Calu3 (cell line): ENCODE data around the gene PDK3. TPM values are rescaled to one million over a fixed set of nuclear protein-coding genes. Genes with fewer than 3 reads are reported as not detected.

ENCODE experiments used
- BruUV-seq: library from RNA; stranded (reverse); fragments of 400-500 nt; replicated peaks from 2 replicates; lab custom pipeline; 2021; lab: Mats Ljungman, UMichigan
- CTCF ChIA-PET: fragments of 300-600 bp; sonication (Branson Sonifier 250); formaldehyde crosslinking; loops from one replicate; lab custom pipeline; 2022; ENCODE audit warnings: antibody characterized with exemption; lab: Charles Lee
- DNase-seq: peaks from one replicate; pipeline ENCODE4 v3.0.0; 2022
- H3K27ac Mint-ChIP-seq: one replicate; pipeline ENCODE4 v1.8.0; 2022; ENCODE audit warnings: mixed read lengths; ENCODE audit not compliant: unreplicated experiment
- H3K27me3 Mint-ChIP-seq: one replicate; pipeline ENCODE4 v1.8.0; 2022; ENCODE audit warnings: mixed read lengths; ENCODE audit not compliant: unreplicated experiment
- H3K36me3 Mint-ChIP-seq: one replicate; pipeline ENCODE4 v1.8.0; 2022; ENCODE audit warnings: mild to moderate bottlenecking, moderate library complexity, mixed read lengths; ENCODE audit not compliant: insufficient read depth, unreplicated experiment
- H3K4me1 Mint-ChIP-seq: one replicate; pipeline ENCODE4 v1.8.0; 2022; ENCODE audit warnings: mild to moderate bottlenecking, low read depth, mixed read lengths; ENCODE audit not compliant: unreplicated experiment
- H3K4me3 Mint-ChIP-seq: one replicate; pipeline ENCODE4 v1.8.0; 2022; ENCODE audit warnings: mild to moderate bottlenecking, low read depth, moderate library complexity, mixed read lengths; ENCODE audit not compliant: unreplicated experiment
- H3K9me3 Mint-ChIP-seq: one replicate; pipeline ENCODE4 v1.8.0; 2022; ENCODE audit warnings: low read depth, mixed read lengths; ENCODE audit not compliant: unreplicated experiment
- CTCF ChIP-seq: fragments of 200-600 bp; IDR thresholded peaks from one replicate; pipeline ENCODE4 v1.8.0; 2022; ENCODE audit warnings: antibody characterized with exemption; ENCODE audit not compliant: unreplicated experiment
- intact Hi-C: fragments of 100-400 bp; cut with micrococcal nuclease; formaldehyde crosslinking; loops from one replicate; pipeline ENCODE4 v1.10.0; 2022; ENCODE audit not compliant: unreplicated experiment
- total RNA-seq: library from RNA; stranded (reverse); gene quantifications from 2 replicates; pipeline ENCODE4 v1.2.3, GENCODE V29; 2022

Gene PDK3
- total RNA-seq, 1 experiment from 2014 or later = 13.7 TPM

- Mint-ChIP-seq H3K9me3 (no peaks in the 10 kb centered on the region), H3K27ac (no peak overlapping the region), H3K4me3 (no peak overlapping the region), H3K4me1 (peaks cover 12% of the 10 kb centered on the region), H3K27me3 (no peaks in the 10 kb centered on the region), H3K36me3 (no peaks in the 10 kb centered on the region)
- peak; percentile 25 for DNase-seq
- BruUV-seq = no TSS peak
- intact Hi-C loops = loop anchor here (2.0 kb wide), 1 partner anchor 239 kb away; no protein-coding TSS in a partner anchor
- CTCF ChIA-PET = interaction anchor here (1.0 to 3.5 kb wide), 5 partner anchors 33 to 239 kb away, joined by 4 to 57 read pairs (median 5); partner anchors contain the start of gene PDK3
- no peak for TF ChIP-seq CTCF
These were observed 33.1 kb downstream of the PDK3 start for GRCh38 chrX:24498181-24498580.

- no peak for DNase-seq
- H3K27me3 Mint-ChIP-seq = no peaks in the 10 kb centered on the region
- no peak for TF ChIP-seq CTCF
- BruUV-seq = no TSS peak
- H3K4me3 Mint-ChIP-seq = no peak overlapping the region
- CTCF ChIA-PET = interaction anchor here (1.0 to 3.5 kb wide), 5 partner anchors 34 to 239 kb away, joined by 4 to 57 read pairs (median 5); partner anchors contain the start of gene PDK3
- H3K9me3 Mint-ChIP-seq = no peaks in the 10 kb centered on the region
- H3K4me1 Mint-ChIP-seq = peaks cover 4% of the 10 kb centered on the region
- intact Hi-C loops = loop anchor here (1.0 to 2.0 kb wide), 2 partner anchors 103 to 240 kb away; no protein-coding TSS in a partner anchor
- H3K27ac Mint-ChIP-seq = no peak overlapping the region
- H3K36me3 Mint-ChIP-seq = no peaks in the 10 kb centered on the region
These were observed 33.9 kb downstream of the PDK3 start for GRCh38 chrX:24498975-24499374.

- no peak for TF ChIP-seq CTCF
These were observed 41.0 kb downstream of the PDK3 start for GRCh38 chrX:24506082-24506481.

GRCh38 chrX:24508375-24508774 lies 43.3 kb downstream of the PDK3 start:
- Mint-ChIP-seq H3K27ac (no peak overlapping the region), H3K4me3 (no peak overlapping the region), H3K4me1 (no peaks in the 10 kb centered on the region), H3K36me3 (no peaks in the 10 kb centered on the region), H3K27me3 (no peaks in the 10 kb centered on the region), H3K9me3 (no peaks in the 10 kb centered on the region)
- BruUV-seq = no TSS peak
- intact Hi-C loops = no loop called here
- no peak for TF ChIP-seq CTCF
- CTCF ChIA-PET = no interaction called here
- DNase-seq = no peak

More at GRCh38 chrX:24506082-24506481, 41.0 kb downstream of the PDK3 start:
- Mint-ChIP-seq H3K27me3 (no peaks in the 10 kb centered on the region), H3K4me1 (no peaks in the 10 kb centered on the region), H3K36me3 (no peaks in the 10 kb centered on the region), H3K4me3 (no peak overlapping the region), H3K9me3 (no peaks in the 10 kb centered on the region), H3K27ac (no peak overlapping the region)
- intact Hi-C loops = no loop called here
- DNase-seq = no peak
- BruUV-seq = no TSS peak
- CTCF ChIA-PET = no interaction called here
